Stimulated activated CD4-positive, alpha-beta T cell treated with anti-CD3 and anti-CD28 coated beads, TNF-alpha, amount 100 ng/mL, for 4 hours (primary cell): ENCODE results near the gene SEC11C.

Experiments
- DNase-seq, 3 experiments: peaks; one replicate each; pipeline ENCODE4 v3.0.0-alpha.2; 2020; ENCODE audit warnings: low read depth in 3 of 3

SEC11C gene

DNA sequence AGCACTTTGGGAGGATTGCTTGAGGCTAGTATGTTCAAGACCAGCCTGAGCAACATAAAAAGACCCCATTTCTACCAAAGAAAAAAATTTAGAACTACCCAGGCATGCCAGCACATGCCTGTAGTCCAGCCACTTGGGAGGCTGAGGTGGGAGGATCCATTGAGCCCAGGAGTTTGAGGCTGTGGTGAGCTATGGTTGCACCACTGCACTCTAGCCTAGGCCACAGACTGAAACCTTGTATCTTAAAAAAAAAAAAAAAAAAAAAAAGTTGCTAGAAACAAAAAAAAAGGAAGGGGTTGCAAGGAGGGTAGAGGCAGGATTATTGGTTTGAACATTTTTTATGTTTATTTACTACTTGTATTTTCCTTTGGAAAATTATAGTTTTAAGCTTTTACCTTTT is 4.8 kb downstream of the SEC11C start:
- no peak for DNase-seq

DNA sequence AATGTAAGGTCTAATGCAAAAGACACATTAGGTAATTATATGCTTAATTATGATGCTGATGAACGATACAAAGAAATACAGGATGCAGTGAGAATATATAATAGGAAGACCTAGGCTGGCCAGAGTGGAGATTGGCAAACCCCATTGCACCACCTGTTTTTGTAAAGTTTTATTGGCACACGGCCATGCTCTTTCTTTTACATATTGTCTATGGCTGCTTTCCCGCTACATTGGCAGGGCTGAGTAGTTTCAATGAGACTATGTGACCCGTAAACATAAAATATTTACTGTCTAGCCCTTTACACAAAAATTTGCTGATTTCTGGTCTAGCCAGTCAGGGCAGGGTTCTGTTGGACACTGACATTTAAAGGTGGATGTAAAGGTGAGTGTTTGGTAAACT is 5.4 kb downstream of the SEC11C start:
- DNase-seq, result no peak

DNA sequence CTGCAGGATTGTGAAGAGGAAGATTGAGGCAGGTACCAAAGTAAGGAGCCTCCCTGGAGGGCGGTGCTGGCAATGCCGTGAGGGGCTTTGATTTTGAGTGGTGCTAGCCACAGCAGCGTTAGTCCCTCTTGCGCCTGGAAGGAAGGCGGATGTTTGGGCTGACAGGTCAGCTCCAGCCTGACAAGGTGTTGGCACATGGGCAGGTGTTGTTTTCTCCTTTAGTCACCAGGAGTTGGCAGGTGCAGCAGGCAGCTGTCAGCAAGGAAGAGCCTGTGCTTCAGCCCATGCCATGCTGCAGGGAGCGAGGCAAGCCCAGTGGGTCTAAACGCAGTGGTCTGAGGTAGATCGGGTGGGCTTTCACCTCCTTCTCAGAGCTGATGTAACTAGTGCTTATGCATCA is 8.5 kb downstream of the SEC11C start:
- no peak for DNase-seq

DNA sequence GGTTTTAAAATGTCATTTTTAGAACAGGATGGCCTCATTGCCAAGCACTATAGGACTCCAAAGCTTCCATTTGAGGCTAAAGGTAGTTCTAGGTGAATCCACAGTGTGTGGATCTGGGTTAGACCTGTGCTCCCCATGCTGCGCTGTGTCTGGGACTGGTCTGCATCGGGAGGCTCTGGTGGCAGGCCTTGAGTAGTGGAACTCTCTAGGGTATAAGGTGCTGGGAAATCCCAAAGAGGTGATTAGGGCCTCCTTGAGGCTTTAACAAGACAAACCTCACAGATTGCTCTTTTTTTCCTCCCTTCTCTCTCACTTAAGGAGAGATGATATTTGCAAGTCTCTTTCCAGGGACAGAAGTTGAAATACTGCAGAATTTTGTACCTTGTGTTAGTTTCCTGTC is 9.3 kb downstream of the SEC11C start:
- DNase-seq, result no peak

DNA sequence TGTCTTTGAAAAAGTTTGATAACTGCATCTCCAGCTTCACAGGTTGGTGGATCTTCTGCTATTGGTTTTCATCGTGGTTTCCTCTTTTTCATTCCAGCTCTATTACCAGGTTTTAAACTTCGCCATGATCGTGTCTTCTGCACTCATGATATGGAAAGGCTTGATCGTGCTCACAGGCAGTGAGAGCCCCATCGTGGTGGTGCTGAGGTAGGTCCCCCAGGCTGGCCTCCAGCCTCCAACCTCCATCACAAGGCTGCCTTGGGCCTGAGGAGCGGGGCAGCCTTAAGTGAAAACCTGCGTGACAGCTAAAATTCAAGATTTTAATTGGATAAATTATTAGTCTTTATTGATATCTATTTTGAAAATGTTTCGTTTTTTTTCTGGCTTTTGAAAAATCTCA is 9.7 kb downstream of the SEC11C start:
- DNase-seq, result no peak

DNA sequence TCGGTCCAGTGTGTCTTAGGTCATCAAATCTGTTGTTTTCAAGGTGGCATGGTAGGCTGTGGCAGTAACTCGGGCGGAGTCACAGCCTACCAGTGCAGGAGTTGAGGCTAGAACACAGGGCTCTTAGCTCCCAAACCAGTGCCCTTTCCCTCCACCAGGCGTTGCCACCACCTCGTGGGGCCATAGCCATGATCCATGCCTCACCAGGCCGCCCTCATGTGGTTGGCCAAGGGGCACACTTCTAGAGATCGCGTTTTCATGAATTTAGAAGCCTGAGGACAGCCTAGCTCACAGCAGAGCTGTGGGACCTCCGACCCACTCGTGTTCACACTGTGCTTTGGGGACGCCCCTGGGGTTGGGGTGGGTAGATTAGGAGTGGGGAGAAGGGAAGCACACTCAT is 10.6 kb downstream of the SEC11C start:
- no peak for DNase-seq

DNA sequence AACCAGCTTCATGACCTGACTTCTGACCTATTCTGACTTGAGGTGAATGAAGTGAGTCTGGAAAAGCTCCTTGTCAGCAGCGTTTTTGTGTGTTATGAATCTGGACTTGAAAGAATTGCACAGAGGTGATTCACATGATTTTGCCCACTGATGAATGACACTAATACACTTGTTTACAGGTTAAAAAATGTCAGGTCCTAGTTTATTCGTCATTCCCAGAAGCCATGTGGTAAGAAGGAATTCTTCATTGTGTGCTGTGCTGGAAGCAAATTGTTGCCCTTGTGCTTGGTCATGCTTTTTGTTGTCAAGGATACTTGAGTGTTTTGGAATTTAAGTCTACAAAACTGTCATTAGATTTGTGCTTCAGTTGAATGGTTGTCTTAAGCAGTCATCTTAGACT is 15.5 kb downstream of the SEC11C start:
- no peak for DNase-seq

DNA sequence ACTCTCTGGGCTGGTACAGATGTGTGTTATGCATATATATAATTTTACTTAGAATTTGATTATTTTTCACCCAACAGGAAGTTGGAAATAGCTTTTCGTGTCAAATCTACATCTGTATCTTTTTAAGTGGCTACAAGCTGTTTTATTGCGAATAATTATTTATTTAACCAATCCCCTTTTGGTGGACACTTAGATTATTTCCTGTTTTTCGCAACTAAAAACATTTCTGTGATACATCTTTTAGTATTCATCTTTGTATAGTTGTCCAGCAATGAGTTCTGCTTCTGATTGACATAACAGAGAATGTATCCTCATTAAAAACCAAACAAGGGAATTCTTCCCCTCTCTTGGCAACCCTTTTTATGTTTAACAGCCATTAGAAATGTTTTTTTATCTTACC is 16.6 kb downstream of the SEC11C start:
- DNase-seq, result no peak

DNA sequence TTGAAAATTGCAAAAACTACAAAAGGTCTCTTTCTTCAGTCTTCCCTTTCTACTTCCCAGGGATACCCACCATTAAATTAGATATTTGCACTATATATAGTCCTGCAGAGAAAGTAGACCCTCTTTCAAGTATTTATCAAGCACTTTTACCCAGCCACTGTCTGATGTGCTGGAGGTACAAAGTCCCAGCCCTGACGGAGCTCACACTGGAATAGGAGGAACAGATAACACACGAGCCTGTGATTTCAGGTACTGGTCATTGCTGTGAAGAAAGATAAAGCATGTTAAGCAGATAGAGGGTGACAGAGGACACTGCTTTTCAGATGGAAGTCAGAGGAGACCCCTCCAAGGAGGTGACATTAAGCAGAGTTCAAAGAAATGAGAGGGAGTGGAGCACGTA is 19.6 kb downstream of the SEC11C start:
- DNase-seq, result no peak

DNA sequence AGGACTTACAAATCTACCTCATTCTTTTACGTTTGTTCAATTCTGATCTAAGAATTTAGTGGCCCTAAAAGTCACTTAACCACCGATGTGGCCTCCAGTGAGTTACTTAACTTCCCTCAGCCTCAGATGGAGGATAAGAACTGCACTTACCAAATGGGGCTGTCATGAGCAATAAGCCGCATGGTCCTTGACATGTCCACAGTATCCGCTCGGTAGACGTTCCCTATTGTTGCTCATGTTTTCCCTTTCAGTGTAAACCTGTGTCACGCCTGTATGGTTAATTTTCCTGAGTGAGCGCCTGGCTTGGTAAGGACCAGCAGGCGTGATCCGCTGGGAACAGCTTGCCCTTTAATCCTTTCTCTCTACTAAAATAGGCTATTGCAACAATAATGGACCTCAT is 20.3 kb downstream of the SEC11C start:
- DNase-seq, result no peak

DNA sequence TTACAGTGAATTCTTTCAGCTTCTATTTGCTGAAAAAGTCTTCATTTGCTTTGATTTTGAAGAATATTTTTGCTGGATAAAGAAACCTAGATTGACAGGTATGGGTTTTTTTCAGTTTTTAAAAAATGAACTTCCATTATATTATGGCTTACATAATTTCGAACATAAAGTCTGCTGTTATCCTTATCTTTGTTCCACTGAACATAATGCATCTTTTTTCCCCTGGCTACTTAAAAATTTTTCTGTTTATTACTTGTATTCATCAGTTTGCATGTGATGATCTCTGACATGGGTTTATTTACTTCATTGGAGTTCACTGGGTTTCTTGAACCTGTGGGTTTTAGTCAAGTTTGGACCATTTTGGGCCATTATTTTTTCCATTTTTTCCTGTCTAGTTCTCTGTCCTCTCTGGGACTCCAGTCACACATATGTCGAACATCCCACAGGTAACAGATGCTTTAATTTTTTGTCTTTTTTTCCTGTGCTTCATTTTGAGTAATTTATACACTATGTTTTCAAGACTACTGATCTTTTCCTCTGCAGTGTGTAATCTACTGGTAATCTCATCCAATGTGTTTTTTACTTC is 33.1 kb downstream of the SEC11C start:
- DNase-seq, result no peak

DNA sequence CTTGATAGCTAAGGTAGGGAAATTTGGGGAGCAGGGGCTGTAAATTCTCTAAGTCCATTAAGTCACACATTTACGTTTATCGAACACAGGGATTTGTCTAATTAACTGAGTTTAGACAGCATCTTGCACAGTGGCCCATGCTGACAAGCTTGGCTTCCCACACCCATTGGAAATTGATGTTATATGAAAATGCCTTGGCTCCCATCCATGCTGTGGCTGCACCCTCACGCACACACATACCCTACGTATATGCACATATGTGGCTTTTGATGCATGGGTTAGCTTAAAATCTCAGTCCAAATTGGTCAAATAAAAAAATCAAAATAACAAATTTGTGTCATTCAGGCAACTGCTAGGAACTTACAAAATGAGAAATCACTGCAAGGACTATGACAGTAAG is 37.8 kb downstream of the SEC11C start:
- DNase-seq, result no peak

DNA sequence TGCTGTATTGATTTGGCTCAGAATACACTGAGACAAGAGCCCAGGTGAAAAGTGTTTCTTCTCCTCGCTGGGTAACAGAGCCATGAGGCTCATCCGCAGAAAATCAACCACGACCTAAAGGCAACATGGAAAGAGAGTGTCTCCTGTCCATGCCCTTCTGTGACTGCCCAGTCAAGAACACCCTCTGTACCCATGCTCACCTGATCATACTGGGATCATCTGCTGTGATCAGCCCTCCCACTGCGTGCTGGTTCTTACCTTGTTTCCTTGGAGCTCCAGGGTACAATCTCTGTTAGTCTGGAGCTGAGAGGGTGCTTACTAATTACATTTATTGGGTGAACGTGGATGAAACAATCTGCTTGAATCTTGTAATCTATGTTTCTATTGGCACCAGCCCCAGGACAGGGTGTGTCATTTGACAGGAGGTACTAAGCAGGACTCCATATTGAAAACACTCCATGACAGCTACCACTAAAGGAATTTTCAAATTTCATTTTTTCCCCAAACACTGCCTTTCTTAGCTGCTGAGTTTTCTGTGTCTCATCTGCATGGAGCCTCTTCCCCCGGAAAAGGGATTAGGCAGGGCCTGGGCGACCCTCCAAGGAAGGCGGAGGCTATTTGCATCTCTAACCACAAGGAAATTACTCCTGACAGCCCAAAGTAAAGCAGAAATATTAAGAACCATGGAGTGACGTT is 40.6 kb downstream of the SEC11C start:
- DNase-seq, result no peak

DNA sequence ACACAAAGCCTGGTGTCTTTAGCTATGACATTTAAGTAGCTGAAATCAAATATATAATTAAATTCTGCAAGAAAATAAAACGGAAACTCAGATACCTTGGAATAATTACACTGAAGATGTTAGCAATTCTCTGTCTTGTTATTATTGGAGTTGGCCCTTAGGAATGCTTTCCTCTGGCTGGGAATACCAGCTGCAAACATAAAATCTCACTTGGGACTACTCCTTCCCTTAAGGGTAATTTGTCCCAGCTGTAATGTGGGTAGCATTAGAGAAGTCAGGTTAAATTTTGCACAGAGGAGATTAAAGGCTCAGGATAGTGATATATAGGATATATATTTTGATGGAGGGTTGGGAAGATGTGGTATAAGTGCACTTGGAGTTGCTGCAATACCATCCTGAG is 43.0 kb downstream of the SEC11C start:
- DNase-seq, result no peak

DNA sequence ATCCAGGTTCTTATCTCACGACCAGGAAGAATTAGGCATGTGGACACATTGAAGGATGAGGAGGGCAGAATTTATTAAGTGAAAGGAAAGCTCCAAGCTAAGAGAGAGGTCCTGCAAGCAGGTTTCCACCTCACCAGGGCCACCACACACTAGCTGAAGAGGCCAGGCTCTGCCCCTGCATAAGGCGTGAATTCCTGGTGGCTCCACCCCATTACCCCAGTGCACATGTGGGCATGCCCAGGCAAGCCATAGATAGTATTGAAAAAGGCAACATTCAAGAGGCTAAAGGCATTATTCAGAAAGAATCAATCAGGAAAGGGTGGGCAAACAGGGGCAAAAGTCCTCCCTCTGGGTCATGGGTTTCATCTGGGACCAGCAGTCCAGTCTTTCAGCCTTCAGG is 49.3 kb downstream of the SEC11C start:
- DNase-seq, result no peak

DNA sequence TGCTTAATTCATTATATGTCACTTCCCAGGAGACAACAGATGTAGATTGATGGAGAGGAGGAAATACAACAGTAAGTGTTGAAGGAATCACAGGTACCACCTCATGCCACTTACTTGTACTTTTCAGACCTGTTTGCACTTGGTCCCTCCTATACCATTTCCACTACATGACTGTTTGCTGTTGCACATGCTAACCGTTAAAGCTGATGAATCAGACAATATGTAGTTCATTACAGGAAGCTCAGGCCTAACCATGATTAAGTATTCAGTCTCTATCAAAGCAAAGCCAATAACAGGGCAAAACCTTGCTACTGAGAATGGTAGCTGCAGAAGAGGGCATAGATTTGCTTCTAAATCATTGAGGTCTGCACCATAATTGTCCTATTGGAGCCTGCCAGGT is 50.1 kb downstream of the SEC11C start:
- DNase-seq, result no peak

DNA sequence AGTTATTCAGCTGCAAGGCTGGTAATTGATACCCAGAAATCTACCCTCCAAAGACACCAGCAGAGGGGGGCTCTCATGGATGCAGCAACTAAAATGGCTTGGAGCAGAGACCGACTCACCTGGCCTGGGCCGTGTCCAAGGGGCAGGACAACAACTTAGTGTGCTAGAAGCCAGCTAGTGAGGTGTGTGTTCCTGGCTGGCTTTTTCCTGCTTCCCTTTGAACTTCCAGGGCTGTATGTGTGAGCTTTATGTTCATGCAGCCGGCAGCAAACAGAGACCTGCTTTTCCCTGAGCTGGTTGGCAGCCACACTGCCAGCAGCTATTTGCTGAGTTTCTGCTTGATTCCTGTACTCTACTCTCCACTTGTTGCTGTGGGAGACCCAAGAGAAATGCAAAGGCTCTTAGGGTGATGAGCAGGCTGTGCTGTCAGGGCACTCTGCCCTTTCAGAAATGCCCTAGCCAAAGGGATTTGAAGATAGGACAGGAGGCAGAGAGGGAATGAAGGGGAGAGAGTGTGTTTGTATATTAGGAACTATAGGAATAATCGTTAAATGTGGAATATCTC is 56.6 kb downstream of the SEC11C start:
- DNase-seq, result no peak

DNA sequence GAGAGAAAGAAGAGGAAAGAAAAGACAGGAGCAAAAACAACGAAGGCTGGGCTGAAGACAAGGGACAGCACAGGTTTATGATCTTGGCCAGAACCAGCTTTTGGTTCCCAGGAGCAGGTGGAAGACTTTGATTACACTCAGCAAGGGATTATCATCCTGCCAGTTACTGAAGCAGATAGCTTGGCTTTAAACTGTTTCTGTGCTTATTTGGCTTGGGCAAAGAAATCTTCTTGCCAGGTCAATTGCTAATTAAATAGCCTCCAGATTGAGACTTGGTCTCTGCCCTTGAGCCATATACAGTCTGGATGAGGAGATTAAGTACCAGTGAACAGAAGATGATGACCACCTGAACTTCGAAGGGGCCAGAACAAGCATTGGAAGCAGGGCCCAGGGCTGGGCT is 58.0 kb downstream of the SEC11C start:
- no peak for DNase-seq

DNA sequence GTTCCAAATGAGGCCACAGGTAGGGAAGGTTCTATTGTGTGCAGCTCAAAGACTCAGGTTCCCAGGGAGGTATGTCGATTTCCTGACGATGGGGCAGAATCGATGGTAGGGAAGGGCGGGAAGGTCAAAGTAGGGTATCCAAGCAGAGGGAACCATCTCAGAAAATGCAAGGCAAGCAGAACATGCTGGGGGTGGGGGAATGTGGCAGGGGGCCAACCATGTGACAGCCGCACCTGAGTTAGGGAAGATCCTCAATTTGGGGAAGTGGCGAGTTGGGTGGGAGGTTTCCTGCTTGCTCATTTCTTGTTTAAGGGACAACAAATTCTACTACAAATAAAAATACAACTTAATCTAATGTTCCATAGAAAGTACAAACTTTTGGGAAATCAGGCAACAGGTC is 58.5 kb downstream of the SEC11C start:
- no peak for DNase-seq

DNA sequence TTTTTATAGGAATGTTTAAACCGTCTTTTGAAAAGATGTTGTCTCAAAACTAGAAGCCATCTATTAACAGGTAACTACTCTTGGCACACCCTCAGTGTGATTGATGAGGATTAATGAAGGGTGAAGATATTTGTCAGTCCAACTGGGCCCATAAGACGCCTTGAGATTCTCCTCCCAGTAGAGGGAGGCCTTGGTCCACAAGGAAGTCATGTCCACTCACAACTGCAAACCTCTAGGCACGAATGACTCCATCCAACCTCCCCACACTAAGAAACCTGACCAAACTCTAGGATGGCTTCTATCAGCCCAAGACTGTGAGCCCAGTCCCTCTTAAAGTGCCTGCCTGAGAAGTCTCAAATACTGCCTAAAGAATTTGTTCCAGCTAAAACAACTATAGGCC is 61.1 kb downstream of the SEC11C start:
- no peak for DNase-seq

DNA sequence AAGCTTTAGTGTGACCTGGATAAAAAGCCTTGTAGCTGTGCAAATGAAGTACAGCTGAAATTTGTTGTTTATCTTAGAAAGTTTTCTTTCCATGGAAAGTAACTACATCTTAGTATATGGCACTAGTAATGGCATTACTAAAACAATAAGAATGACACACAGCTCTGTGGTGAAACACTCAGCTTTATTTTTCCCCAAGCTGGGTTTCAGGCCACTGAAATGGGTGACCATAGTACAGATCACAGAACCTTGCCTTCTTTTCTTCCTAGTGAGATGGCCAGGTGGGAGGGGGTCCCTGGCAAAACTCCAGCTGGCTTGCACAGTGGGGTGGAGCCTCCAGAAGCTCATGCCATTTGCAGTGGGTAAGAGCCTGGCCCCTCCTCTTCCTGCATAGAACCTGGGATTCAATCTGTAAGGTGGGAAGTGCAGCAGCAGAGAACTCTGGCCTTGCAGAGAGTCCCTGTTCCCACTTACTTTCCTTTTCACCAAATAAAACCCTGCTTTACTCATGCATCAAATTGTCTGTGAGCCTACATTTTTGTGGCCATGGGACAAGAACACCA is 62.7 kb downstream of the SEC11C start:
- no peak for DNase-seq

DNA sequence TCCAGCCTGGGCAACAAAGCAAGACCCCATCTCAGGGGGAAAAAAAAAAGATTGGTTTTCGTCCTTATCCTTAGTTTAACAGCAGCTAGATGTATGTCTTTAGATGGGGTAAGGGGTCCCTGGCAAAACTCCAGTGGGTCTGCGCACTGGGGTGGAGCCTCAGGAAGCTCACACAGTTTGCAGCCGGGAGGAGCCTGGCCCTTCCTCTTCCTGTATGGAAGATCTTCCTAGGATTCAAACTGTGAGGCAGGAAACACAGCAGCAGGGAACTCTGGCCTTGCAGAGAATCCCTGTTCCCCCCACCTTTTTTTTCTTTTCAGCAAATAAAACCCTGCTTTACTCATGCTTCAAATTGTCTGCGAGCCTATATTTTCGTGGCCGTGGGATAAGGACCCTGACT is 67.8 kb downstream of the SEC11C start:
- no peak for DNase-seq
